ENCODE data around the gene DHDH.
"Not testable (repeated sequence)": the region's sequence is repeated elsewhere in the genome, so short reads cannot be mapped to it uniquely, and the experiment has no call there.

DHDH gene

DNA sequence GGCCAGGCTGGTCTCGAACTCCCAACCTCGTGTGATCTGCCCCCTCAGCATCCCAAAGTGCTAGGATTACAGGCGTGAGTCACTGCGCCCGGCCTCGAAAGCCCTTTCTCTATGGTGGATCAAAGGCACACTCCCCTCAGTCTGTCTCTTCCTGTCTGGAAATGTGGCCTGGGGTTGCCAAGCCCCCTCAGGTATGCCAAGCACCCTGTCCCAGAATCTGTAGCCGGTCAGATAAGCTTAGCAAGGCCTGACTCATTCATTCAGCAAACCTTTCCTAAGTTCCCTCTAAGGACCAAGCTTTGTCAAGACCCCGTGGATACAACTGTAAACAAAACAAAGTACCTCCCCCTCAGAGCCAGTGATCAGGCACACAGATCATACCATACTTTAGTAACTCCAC is 19.3 kb upstream of the DHDH start:
- H3K4me3 ChIP-seq (ENCODE audit: low read depth, low read length) = no peak overlapping the region

DNA sequence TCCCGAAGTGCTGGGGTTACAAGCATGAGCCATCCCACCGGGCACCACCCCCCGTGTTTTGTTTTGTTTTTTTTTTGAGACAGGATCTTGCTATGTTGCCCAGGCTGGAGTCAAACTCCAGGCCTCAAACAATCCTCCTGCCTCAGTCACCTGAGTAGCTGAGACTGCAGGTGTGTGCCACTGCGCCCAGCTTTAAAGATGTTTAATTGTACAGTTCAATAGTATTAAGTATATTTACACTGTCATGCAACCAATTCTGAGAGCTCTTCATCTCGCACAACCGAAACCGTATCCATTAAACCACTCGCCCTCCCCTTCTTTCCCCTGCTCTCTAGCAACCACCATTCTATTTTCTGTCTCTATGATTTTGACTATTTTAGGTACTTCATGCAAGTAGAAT is 17.7 kb upstream of the DHDH start:
- no peak overlapping the region for H3K4me3 ChIP-seq (ENCODE audit: low read depth, low read length)

DNA sequence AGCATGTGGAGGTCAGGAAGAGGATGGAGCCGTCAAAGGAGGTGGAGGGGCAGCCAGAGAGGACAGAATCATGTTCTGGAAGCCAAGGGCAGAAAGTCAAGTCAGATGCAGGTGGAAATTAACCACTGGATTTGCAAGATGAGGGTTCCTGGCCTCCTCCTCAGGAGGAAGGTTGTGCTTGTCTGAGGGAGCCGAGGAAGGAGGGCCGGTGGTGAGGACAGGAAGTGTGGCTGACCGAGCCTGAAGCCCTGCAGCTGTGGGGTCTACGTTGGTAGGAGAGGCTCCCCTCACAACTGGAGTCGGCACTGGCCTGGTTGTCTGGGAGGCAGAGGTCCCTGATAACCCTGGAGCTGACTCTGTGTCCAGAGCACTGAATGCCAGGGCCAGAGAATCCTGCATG is 15.4 kb upstream of the DHDH start:
- no peak overlapping the region for H3K4me3 ChIP-seq (ENCODE audit: low read depth, low read length)

DNA sequence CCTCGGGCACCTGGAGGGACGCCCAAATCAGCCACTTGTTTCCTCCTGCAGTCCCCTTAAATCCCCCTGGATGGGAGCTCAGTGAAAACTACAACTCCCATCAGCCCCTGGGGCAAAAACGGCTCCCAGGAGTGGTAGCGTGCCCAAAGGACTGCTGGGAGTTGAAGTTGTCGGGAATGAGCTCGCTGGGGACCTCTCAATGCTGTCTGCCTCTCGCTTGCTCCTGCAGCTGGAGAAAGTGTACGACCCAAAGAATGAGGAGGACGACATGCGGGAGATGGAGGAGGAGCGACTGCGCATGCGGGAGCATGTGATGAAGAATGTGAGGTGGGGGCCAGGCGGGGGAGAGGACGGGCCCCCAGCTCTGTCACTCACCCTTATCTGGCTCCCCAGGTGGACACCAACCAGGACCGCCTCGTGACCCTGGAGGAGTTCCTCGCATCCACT is 14.7 kb upstream of the DHDH start:
- no peak overlapping the region for H3K4me3 ChIP-seq (ENCODE audit: low read depth, low read length)

DNA sequence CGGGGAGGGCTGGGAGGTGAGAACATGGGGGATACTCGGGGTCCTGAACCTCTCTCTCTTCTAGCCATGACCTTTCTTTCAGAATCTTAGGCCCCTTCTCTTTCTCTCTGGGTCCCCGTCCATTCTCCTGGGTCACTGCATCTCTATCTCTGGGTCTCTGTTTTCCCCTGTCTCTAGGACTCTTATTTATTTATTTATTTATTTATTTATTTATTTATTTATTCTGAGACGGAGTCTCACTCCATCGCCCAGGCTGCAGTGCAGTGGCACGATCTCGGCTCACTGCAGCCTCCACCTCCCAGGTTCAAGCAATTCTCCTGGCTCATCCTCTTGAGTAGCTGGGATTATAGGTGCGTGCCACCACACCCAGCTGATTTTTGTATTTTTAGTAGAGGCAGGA is 14.2 kb upstream of the DHDH start:
- H3K4me3 ChIP-seq (ENCODE audit: low read depth, low read length) = not testable (repeated sequence)

DNA sequence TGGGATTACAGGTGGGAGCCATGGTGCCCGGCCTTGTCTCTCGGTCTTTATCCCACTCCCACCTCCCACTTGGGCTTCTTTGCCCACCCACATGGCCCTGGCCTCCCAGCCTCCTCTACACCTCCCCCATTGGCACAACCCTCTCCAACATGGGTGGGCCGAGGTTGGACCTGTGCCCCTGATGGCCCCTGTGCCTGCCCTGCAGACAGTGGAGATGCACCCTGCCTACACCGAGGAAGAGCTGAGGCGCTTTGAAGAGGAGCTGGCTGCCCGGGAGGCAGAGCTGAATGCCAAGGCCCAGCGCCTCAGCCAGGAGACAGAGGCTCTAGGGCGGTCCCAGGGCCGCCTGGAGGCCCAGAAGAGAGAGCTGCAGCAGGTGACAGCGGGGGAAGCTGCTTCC is 12.6 kb upstream of the DHDH start:
- no peak overlapping the region for H3K4me3 ChIP-seq (ENCODE audit: low read depth, low read length)

DNA sequence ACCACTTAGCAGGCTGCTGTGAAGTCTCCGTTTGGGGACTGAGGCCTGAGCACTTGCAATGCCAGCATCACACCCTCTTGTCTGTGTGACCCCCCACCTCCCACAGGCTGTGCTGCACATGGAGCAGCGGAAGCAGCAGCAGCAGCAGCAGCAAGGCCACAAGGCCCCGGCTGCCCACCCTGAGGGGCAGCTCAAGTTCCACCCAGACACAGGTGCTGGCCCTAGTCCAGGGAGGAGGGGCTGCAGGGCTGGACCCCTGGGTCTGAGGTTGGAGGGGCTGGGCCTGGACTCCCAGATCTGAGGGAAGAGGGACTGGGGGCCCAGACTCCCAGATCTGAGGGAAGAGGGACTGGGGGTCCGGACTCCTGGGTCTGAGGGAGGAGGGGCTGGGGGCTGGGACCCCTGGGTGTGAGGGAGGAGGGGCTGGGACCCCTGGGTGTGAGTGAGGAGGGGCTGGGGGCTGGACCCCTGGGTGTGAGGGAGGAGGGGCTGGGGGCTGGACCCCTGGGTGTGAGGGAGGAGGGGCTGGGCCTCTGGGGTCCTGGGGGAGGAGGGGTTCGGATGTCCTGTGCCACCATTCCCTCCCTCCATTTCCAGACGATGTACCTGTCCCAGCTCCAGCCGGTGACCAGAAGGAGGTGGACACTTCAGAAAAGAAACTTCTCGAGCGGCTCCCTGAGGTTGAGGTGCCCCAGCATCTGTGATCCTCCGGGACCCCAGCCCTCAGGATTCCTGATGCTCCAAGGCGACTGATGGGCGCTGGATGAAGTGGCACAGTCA is 11.6 kb upstream of the DHDH start:
- H3K4me3 ChIP-seq (ENCODE audit: low read depth, low read length) = no peak overlapping the region

DNA sequence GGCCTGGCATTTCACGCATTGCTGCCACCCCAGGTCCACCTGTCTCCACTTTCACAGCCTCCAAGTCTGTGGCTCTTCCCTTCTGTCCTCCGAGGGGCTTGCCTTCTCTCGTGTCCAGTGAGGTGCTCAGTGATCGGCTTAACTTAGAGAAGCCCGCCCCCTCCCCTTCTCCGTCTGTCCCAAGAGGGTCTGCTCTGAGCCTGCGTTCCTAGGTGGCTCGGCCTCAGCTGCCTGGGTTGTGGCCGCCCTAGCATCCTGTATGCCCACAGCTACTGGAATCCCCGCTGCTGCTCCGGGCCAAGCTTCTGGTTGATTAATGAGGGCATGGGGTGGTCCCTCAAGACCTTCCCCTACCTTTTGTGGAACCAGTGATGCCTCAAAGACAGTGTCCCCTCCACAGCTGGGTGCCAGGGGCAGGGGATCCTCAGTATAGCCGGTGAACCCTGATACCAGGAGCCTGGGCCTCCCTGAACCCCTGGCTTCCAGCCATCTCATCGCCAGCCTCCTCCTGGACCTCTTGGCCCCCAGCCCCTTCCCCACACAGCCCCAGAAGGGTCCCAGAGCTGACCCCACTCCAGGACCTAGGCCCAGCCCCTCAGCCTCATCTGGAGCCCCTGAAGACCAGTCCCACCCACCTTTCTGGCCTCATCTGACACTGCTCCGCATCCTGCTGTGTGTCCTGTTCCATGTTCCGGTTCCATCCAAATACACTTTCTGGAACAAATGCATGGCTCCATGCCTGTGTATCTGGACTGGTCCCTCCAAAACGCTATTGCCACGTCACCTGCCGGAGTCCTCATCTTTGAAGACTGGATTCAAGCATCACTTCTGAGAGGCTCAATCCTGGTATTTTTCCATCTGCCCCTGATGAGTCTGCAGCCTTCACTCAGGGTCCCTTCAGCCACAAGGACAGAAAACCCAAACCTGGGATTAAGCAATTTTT is 10.7 kb upstream of the DHDH start:
- H3K4me3 ChIP-seq (ENCODE audit: low read depth, low read length) = no peak overlapping the region

DNA sequence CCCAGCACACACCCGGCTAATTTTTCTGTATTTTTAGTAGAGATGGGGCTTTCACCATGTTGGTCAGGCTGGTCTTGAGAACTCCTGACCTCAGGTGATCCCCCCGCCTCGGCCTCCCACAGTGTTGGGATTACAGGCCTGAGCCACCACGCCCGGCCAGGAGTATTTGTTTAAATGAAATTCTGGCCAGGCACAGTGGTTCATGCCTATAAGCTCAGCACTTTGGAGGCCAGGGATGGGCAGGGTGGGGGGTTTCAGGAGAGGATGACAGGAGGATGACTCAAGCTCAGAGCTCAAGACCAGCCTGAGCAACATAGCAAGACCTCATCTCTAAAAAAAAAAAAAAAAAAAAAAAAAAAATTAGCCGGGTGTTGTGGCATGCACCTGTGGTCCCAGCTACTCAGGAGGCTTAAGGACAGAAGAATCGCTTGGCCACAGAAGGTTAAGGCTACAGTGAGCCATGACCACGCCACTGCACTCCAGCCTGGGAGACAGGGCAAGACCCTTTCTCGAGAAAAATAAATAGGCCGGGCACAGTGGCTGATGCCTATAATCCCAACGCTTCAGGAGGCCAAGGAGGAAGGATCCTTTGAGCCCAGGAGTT is 8.2 kb upstream of the DHDH start:
- no peak overlapping the region for H3K4me3 ChIP-seq (ENCODE audit: low read depth, low read length)

DNA sequence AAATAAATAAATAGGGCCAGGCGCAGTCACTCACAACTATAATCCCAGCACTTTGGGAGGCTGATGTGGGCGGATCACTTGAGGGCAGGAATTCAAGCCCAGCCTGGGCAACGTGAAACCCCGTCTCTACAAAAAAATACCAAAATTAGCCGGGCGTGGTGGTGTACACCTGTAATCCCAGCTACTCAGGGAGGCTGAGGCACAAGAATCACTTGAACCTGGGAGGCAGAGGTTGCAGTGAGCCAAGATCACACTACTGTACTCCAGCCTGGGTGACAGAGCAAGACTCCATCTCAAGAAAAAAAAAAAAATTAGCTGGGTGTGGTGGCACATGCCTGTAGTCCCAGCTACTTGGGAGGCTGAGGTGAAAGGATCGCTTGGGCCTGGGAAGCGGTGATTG is 7.6 kb upstream of the DHDH start:
- not testable (repeated sequence) for H3K4me3 ChIP-seq (ENCODE audit: low read depth, low read length)

DNA sequence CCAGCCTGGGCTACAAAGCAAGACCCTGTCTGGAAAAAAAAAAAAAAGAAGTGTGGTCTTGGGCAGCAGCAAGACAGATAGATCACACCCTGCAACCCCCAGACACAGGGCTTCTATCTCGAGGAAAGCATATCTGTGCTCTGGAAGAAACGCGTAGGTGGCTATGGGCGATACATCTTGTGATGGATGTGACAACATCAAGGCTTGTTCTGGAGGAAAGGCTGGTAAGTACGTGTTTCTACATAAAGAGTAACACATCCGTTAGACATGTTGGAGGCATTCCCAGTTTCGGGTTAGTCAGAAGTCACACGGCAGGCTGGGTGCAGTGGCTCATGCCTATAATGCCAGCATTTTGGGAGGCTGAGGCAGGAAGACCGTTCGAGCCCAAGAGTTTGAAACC is 6.6 kb upstream of the DHDH start:
- H3K4me3 ChIP-seq (ENCODE audit: low read depth, low read length) = no peak overlapping the region

DNA sequence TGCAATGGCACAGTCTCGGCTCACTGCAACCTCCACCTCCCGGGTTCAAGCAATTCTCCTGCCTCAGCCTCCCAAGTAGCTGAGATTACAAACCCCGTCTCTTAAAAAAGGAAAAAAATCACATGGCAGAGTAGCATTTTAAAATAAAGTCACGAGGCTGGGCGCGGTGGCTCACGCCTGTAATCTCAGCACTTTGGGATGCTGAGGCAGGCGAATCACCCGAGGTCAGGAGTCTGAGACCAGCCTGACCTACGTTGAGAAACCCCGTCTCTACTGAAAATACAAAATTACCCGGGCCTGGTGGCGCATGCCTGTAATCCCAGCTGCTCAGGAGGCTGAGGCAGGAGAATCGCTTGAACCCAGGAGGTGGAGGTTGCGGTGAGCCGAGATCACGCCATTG is 5.8 kb upstream of the DHDH start:
- H3K4me3 ChIP-seq (ENCODE audit: low read depth, low read length) = not testable (repeated sequence)

DNA sequence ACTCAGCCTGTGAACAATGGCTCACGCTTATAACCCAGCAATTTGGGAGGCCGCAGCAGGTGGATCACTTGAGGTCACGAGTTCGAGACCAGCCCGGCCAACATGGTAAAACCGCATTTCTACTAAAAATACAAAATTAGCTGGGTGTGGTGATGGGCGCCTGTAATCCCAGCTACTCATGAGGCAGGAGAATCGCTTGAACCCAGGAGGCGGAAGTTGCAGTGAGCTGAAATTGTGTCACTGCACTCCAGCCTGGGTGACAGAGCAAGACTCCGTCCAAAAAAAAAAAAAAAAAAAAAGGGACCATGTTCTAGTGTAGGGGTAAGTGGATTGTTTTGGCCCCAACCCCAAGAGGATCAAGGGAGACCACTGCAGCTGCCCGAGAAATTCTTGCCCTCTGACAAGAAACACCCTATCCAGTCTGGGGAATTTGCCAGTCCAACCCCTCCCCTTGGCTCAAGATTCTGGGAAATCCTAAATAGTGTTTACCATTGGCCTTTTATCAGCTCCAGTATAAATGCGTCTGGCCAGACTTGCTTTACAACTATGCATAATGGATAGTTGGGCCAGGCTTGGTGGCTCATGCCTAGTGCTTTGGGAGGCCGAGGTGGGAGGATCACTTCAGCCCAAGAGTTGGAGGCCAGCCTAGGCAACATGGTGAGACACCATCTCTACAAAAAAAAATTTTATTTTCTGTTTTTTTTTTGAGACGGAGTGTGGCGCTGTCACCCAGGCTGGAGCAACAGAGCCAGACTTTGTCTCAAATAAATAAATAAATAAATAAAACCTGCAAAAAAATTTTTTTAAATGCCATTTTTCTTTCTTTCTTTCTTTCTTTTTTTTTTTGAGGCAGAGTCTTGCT is 5.1 kb upstream of the DHDH start:
- H3K4me3 ChIP-seq (ENCODE audit: low read depth, low read length) = no peak overlapping the region

DNA sequence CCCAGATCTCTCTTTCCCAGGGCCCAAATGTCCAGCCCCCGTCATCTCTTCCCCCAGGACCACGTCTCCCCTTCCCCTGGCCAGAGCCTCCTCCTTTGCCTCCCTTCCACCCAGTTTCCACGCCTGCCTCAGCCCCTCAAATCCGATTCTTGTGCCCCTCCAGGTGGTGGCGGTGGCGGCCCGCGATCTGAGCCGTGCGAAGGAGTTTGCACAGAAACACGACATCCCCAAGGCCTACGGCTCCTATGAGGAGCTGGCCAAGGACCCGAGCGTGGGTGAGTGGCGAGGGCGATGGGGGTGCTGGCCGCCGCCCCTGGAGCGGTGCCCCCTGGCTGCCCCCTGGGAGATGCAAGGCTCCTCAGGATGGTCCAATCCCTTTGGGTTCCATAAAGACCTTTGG is 1.3 kb downstream of the DHDH start:
- H3K4me3 ChIP-seq (ENCODE audit: low read depth, low read length) = no peak overlapping the region

DNA sequence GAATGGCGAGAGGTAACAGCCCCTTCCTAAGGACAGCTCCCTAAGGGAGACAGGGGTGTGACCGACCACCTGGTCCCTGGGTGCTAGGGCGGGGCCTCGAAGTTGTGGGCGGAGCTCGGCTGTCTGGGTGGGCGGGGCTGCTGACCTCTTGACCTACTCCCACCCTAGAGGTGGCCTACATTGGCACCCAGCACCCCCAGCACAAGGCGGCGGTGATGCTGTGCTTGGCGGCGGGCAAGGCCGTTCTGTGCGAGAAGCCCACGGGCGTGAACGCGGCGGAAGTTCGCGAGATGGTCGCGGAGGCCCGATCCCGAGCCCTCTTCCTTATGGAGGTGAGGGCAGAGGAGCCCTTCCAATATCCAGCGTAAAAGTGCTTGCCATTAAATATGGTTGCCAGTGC is 2.4 kb downstream of the DHDH start:
- no peak overlapping the region for H3K4me3 ChIP-seq (ENCODE audit: low read depth, low read length)

DNA sequence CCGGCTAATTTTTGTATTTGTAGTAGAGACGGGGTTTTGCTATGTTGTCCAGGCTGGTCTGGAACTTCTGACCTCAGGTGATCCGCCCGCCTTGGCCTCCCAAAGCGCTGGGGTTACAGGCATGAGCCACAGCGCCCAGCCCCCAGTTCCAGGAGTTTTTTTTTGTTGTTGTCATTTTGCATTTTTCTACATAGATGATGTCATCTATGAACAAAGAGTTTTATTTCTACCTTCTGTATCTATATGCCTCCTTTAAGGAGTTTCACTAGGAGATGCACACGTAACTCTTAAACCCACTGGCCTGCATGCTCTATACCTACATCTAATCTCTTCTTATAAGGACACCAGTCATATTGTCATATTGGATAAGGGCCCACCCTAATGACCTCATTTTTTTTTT is 4.8 kb downstream of the DHDH start:
- H3K4me3 ChIP-seq (ENCODE audit: low read depth, low read length) = no peak overlapping the region

DNA sequence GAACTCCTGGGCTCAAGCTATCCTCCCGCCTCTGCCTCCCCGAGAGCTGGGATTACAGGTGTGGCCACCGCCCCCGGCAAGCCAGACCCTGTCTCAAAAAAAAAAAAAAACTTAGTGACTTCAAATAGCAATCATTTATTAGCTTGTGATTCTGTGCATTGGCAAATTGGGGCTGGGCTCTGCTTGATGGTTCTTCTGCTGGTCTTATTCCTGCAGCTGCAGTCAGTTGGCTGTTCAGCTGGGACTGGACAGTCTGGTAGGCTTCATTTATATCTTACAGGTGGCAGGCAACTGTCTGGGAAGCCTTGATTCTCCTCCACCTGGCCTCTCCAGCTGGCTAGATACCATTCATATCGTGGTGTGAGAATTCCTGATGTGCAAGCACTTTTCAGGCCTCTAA is 7.4 kb downstream of the DHDH start:
- H3K4me3 ChIP-seq (ENCODE audit: low read depth, low read length) = no peak overlapping the region

DNA sequence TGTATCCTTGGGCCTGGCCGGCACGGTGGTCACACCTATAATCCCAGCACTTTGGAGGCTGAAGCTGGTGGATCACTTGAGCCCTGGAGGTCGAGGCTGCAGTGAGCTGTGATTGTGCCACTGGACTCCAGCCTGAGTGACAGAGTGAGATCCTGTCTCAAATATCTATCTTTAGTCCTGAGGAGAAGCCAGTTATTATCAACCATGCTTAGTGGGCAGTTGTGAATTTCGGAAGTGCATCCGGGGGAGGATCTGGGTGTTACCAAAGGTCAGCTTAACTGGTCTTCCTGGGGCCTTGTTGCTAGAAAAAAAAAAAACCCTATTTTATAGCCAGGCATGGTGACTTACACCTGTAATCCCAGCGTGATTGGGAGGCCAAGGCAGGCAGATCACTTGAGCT is 9.6 kb downstream of the DHDH start:
- H3K4me3 ChIP-seq (ENCODE audit: low read depth, low read length) = no peak overlapping the region

DNA sequence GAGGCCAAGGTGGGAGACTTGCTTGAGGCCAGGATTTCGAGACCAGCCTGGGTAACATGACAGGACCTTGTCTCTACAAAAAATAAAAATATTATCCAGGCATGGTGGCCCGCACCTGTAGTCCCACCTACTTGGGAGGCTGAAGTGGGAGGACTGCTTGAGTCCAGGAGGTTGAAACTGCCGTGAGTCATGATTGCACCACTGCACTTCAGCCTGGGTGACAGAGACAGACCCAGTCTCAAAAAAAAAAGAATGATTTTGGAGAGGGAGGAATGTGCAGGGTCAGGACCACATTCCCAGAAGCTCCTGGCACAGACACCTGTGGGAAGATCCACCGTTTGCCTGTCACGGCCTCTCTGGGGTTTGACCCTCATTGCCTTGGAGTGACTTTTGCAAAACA is 11.9 kb downstream of the DHDH start:
- H3K4me3 ChIP-seq (ENCODE audit: low read depth, low read length) = no peak overlapping the region

DNA sequence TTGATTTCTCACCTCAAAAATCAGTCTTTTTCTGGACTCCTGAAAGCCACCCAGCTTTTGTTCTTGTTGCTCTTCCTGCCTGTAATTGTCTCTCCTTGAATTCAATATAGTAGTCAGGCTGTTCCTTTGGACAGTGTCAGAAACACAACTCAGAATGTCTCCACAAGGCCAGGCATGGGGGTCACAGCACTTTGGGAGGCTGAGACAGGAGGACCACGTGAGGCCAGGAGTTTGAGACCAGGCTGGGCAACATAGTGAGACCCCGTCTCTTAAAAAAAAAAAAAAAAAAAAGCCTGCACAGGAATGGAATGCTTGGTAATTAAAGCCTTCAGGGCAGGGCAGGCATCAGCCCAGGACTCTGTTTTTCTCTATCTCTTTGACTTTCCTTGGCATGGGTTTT is 12.3 kb downstream of the DHDH start:
- no peak overlapping the region for H3K4me3 ChIP-seq (ENCODE audit: low read depth, low read length)

All from iPS-11a (cell line).